ENCODE measurements around the gene CACNG4.

Gene CACNG4

DNA sequence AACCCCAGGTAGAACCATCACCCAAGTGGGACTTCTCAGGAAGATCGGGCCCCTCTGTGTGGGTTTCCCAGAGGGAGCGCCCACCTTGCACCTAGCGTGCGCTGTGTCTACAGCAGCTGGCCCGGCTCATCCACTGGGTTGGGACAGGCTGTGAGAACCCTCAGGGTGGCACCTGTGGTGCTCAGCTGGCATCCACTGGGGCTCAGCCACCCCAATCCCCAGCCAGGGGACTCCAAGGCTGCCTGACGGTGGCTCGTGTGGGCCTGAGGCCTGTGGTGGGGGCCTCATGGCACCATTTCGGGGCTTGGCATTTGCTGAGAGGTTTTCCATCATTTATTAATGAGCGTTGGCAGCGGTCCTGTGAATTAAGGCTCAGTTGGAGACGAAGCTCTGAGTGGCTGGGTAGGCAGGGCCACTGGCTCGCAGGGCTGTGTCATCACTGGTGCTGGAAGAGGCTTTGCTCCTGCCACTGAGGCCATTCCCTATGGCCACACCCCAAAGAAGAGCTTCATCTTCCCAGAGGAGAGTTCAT, 28.5 kb downstream of the CACNG4 start:
- TF ChIP-seq, protein P1, sequence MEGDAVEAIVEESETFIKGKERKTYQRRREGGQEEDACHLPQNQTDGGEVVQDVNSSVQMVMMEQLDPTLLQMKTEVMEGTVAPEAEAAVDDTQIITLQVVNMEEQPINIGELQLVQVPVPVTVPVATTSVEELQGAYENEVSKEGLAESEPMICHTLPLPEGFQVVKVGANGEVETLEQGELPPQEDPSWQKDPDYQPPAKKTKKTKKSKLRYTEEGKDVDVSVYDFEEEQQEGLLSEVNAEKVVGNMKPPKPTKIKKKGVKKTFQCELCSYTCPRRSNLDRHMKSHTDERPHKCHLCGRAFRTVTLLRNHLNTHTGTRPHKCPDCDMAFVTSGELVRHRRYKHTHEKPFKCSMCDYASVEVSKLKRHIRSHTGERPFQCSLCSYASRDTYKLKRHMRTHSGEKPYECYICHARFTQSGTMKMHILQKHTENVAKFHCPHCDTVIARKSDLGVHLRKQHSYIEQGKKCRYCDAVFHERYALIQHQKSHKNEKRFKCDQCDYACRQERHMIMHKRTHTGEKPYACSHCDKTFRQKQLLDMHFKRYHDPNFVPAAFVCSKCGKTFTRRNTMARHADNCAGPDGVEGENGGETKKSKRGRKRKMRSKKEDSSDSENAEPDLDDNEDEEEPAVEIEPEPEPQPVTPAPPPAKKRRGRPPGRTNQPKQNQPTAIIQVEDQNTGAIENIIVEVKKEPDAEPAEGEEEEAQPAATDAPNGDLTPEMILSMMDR (IDR thresholded peaks at IDR 0.05; ENCODE audit: borderline replicate concordance, extremely low read depth, low read length, poor library complexity, severe bottlenecking): no peak
- TF ChIP-seq EZH2 (IDR thresholded peaks at IDR 0.05; ENCODE audit: borderline replicate concordance, low read depth, low read length, severe bottlenecking): no peak
- no peaks in the 10 kb centered on the region for H3K79me2 ChIP-seq (ENCODE audit: insufficient read depth, low read length)
- H4K20me1 ChIP-seq (ENCODE audit: insufficient read depth, low read length): peaks cover 3% of the 10 kb centered on the region; the same call in 1 of the 2 replicates
- H3K4me1 ChIP-seq (ENCODE audit: insufficient read depth, low read length): peaks cover 14% of the 10 kb centered on the region
- H3K9ac ChIP-seq (ENCODE audit: low read depth, low read length): no peak overlapping the region
- H2AFZ ChIP-seq (ENCODE audit: low read depth, low read length): no peak overlapping the region
- H3K9me3 ChIP-seq (ENCODE audit: insufficient read depth, low read length, severe bottlenecking): no peaks in the 10 kb centered on the region
- H3K27ac ChIP-seq (ENCODE audit: low read length): no peak overlapping the region
- H3K4me3 ChIP-seq (ENCODE audit: low read depth in 1 of 2, low read length in 2 of 2): no peak overlapping the region
- DNase-seq (no peak), ATAC-seq (ENCODE audit: insufficient read depth, low read depth) (no peak)
- H3K4me2 ChIP-seq (ENCODE audit: insufficient read depth, low read length): no peak overlapping the region
- no peaks in the 10 kb centered on the region for H3K36me3 ChIP-seq (ENCODE audit: insufficient read depth, low read length)
- peaks cover 6% of the 10 kb centered on the region for H3K27me3 ChIP-seq (ENCODE audit: insufficient read depth, low read length, poor library complexity)

DNA sequence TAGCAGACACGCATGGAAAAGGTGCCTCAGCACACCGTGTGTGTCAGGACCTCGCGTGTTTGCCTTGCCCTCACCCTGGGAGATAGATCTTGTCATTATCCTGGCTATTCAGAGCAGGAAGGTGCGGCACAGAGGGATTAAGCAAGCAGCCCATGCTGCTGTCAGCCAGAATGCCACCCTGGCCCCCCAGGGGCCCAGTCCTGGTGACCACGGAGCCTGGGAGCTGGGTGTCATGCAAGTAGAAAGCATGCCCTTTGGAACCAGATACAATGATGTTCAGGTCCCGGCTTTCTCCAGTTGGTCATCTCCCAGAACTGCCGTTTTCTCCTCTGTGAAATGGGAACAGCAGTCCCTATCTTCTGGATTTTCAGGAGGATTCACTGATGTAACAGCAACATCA, 29.9 kb downstream of the CACNG4 start:
- no peak overlapping the region for H3K4me2 ChIP-seq (ENCODE audit: insufficient read depth, low read length)
- no peaks in the 10 kb centered on the region for H3K79me2 ChIP-seq (ENCODE audit: insufficient read depth, low read length)
- H3K4me1 ChIP-seq (ENCODE audit: insufficient read depth, low read length): no peaks in the 10 kb centered on the region
- no peak overlapping the region for H3K4me3 ChIP-seq (ENCODE audit: low read depth in 1 of 2, low read length in 2 of 2)
- H4K20me1 ChIP-seq (ENCODE audit: insufficient read depth, low read length): peaks cover 3% of the 10 kb centered on the region; the same call in 1 of the 2 replicates
- H3K36me3 ChIP-seq (ENCODE audit: insufficient read depth, low read length): no peaks in the 10 kb centered on the region
- TF ChIP-seq EZH2 (IDR thresholded peaks at IDR 0.05; ENCODE audit: borderline replicate concordance, low read depth, low read length, severe bottlenecking): no peak
- no peak overlapping the region for H2AFZ ChIP-seq (ENCODE audit: low read depth, low read length)
- no peak for DNase-seq
- no peak for ATAC-seq (ENCODE audit: insufficient read depth, low read depth)
- H3K9me3 ChIP-seq (ENCODE audit: insufficient read depth, low read length, severe bottlenecking): no peaks in the 10 kb centered on the region
- H3K27ac ChIP-seq (ENCODE audit: low read length): no peak overlapping the region
- no peak overlapping the region for H3K9ac ChIP-seq (ENCODE audit: low read depth, low read length)
- H3K27me3 ChIP-seq (ENCODE audit: insufficient read depth, low read length, poor library complexity): peaks cover 2% of the 10 kb centered on the region

DNA sequence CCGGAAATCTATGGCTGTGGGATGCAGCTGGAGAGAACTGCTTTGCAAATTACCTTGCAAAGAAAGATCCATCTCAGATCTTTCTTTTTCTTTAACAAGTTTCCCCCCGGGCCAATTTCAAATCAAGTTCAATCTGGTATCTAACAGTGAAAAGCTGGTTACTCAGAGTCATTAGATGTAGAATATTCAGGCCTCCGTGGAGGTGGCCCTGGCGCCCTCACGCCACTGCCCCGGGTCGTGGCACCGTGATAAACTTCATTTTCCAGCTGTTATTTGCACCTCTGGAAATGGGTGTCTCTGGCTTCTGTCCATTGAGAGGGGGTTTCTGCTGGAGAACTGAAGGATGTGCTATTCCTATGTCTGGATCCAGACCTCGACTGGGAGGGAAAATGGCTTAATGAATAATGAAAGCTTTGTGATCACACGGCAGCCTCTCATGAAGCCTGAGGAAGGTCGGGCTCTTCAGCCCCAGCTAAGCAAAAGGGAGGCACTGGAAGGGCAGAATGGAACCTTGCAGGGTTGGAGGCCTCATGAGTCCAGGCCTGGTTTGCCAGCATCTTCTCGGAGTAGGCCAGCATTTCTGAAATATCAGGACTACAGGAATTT, 30.5 kb downstream of the CACNG4 start:
- Histone ChIP-seq H3K4me2 (ENCODE audit: insufficient read depth, low read length) (no peak overlapping the region), H3K36me3 (ENCODE audit: insufficient read depth, low read length) (no peaks in the 10 kb centered on the region), H2AFZ (ENCODE audit: low read depth, low read length) (no peak overlapping the region), H3K4me3 (ENCODE audit: low read depth in 1 of 2, low read length in 2 of 2) (no peak overlapping the region), H3K9ac (ENCODE audit: low read depth, low read length) (no peak overlapping the region), H3K9me3 (ENCODE audit: insufficient read depth, low read length, severe bottlenecking) (no peaks in the 10 kb centered on the region), H3K27me3 (ENCODE audit: insufficient read depth, low read length, poor library complexity) (peaks cover 2% of the 10 kb centered on the region), H4K20me1 (ENCODE audit: insufficient read depth, low read length) (peaks cover 3% of the 10 kb centered on the region; the same call in 1 of the 2 replicates), H3K27ac (ENCODE audit: low read length) (no peak overlapping the region), H3K4me1 (ENCODE audit: insufficient read depth, low read length) (no peaks in the 10 kb centered on the region), H3K79me2 (ENCODE audit: insufficient read depth, low read length) (no peaks in the 10 kb centered on the region)
- ATAC-seq (ENCODE audit: insufficient read depth, low read depth) (no peak), DNase-seq (no peak)
- TF ChIP-seq EZH2 (IDR thresholded peaks at IDR 0.05; ENCODE audit: borderline replicate concordance, low read depth, low read length, severe bottlenecking): no peak
- TF ChIP-seq, protein P1 (IDR thresholded peaks at IDR 0.05; ENCODE audit: borderline replicate concordance, extremely low read depth, low read length, poor library complexity, severe bottlenecking): no peak

DNA sequence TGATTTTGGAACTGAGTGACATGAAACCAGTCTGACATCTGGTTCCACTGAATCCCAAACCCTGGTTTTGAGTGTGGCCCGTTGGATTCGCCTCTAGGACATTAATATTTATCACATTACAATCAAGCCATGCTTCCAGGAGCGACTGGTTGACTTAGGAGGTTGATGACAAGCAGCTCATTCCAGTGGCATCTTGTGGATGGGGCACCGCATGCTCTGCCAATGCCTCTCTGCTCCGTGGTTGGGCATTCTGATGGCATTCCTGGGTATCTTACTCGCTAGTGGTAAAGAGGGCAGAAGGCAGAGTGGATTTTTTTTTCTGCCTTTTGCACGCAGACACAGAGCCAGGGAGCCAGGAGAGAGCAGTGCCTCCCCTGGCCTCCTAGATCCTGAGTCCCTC, 31.4 kb downstream of the CACNG4 start:
- DNase-seq: no peak

More for the DNA sequence above, 31.4 kb downstream of the CACNG4 start:
- TF ChIP-seq, protein P1 (IDR thresholded peaks at IDR 0.05; ENCODE audit: borderline replicate concordance, extremely low read depth, low read length, poor library complexity, severe bottlenecking): no peak
- no peak for TF ChIP-seq EZH2 (IDR thresholded peaks at IDR 0.05; ENCODE audit: borderline replicate concordance, low read depth, low read length, severe bottlenecking)
- Histone ChIP-seq H2AFZ (ENCODE audit: low read depth, low read length) (no peak overlapping the region), H3K36me3 (ENCODE audit: insufficient read depth, low read length) (no peaks in the 10 kb centered on the region), H3K4me2 (ENCODE audit: insufficient read depth, low read length) (no peak overlapping the region), H3K27ac (ENCODE audit: low read length) (no peak overlapping the region), H4K20me1 (ENCODE audit: insufficient read depth, low read length) (peaks cover 3% of the 10 kb centered on the region; the same call in 1 of the 2 replicates), H3K79me2 (ENCODE audit: insufficient read depth, low read length) (no peaks in the 10 kb centered on the region), H3K4me1 (ENCODE audit: insufficient read depth, low read length) (no peaks in the 10 kb centered on the region), H3K9me3 (ENCODE audit: insufficient read depth, low read length, severe bottlenecking) (no peaks in the 10 kb centered on the region), H3K9ac (ENCODE audit: low read depth, low read length) (no peak overlapping the region), H3K4me3 (ENCODE audit: low read depth in 1 of 2, low read length in 2 of 2) (no peak overlapping the region), H3K27me3 (ENCODE audit: insufficient read depth, low read length, poor library complexity) (no peaks in the 10 kb centered on the region)
- ATAC-seq (ENCODE audit: insufficient read depth, low read depth): no peak

Data from DND-41 (cell line).